A673 (cell line): ENCODE data around the gene DNAJB4. TPM values are rescaled to one million over a fixed set of nuclear protein-coding genes. Genes with fewer than 3 reads are reported as not detected.

Source experiments
- BruUV-seq: library from RNA; stranded (reverse); fragments of 400-500 nt; replicated peaks from 2 replicates; lab custom pipeline; 2021; lab: Mats Ljungman, UMichigan
- CTCF ChIA-PET: fragments of 300-600 bp; sonication (Branson Sonifier 250); formaldehyde crosslinking; loops from one replicate; lab custom pipeline; 2022; ENCODE audit warnings: antibody characterized with exemption; lab: Charles Lee
- POLR2A ChIA-PET: fragments of 300-600 bp; sonication (Branson Sonifier 250); formaldehyde crosslinking; loops from one replicate; lab custom pipeline; 2022; ENCODE audit warnings: antibody characterized with exemption; ENCODE audit not compliant: low non-redundant PET; lab: Charles Lee
- DNase-seq: peaks from one replicate; pipeline ENCODE4 v3.0.0-alpha.2; 2015; ENCODE audit warnings: low spot score
- H3K27ac ChIP-seq: fragments of 200-600 bp; sonication (generic); 2 replicates; pipeline ENCODE4 v1.5.1; 2016; ENCODE audit warnings: mixed run types, low read depth, mild to moderate bottlenecking, mixed read lengths, antibody characterized with exemption, low read length; ENCODE audit not compliant: poor library complexity, severe bottlenecking
- H3K27me3 ChIP-seq: fragments of 200-600 bp; sonication (generic); replicated peaks from 2 replicates; pipeline ENCODE4 v1.6.1; 2017; ENCODE audit warnings: mixed run types, low read depth, mild to moderate bottlenecking, mixed read lengths, antibody characterized with exemption, low read length; ENCODE audit not compliant: insufficient read depth, poor library complexity
- H3K36me3 ChIP-seq: fragments of 200-600 bp; sonication (generic); 2 replicates; pipeline ENCODE4 v1.6.1; 2016; ENCODE audit warnings: mixed run types, mild to moderate bottlenecking, mixed read lengths, antibody characterized with exemption, low read length; ENCODE audit not compliant: insufficient read depth, poor library complexity, severe bottlenecking
- H3K4me1 ChIP-seq: fragments of 200-600 bp; sonication (generic); 2 replicates; pipeline ENCODE4 v1.6.1; 2017; ENCODE audit warnings: mixed run types, mild to moderate bottlenecking, mixed read lengths, antibody characterized with exemption, low read length; ENCODE audit not compliant: insufficient read depth, poor library complexity, severe bottlenecking
- H3K4me3 ChIP-seq: fragments of 200-600 bp; sonication (generic); 2 replicates; pipeline ENCODE4 v1.5.1; 2016; ENCODE audit warnings: low read depth, mixed run types, mild to moderate bottlenecking, mixed read lengths, low read length; ENCODE audit not compliant: poor library complexity, severe bottlenecking
- H3K9me3 ChIP-seq: fragments of 200-600 bp; sonication (generic); 2 replicates; pipeline ENCODE4 v1.6.1; 2016; ENCODE audit warnings: mixed run types, low read depth, mild to moderate bottlenecking, mixed read lengths, antibody characterized with exemption, low read length; ENCODE audit not compliant: poor library complexity, severe bottlenecking
- CTCF ChIP-seq: fragments of 300-800, 200-600 bp; sonication (generic); conservative IDR thresholded peaks from 2 replicates; pipeline ENCODE4 v1.5.1; 2017; ENCODE audit warnings: low read depth, mild to moderate bottlenecking, antibody characterized with exemption, low read length, moderate library complexity, mixed read lengths
- EZH2 ChIP-seq: fragments of 200-600 bp; sonication (generic); IDR thresholded peaks from 2 replicates; pipeline ENCODE4 v1.6.1; 2017; ENCODE audit warnings: borderline replicate concordance, low read depth, mild to moderate bottlenecking, mixed read lengths, antibody characterized with exemption, low read length; ENCODE audit not compliant: poor library complexity, severe bottlenecking
- intact Hi-C: fragments of 100-400 bp; cut with micrococcal nuclease; formaldehyde crosslinking; loops from one replicate; pipeline ENCODE4 v1.10.0; 2022; ENCODE audit not compliant: unreplicated experiment
- total RNA-seq: library from RNA; stranded (reverse); gene quantifications from 2 replicates; pipeline ENCODE4 v1.2.3, GENCODE V29; 2021

DNAJB4 gene
- total RNA-seq, 1 experiment from 2014 or later = 34.5 TPM

GRCh38 chr1:78032996-78033796 lies 28.5 kb downstream of the DNAJB4 start:
- DNase-seq = no peak
- Histone ChIP-seq H3K27me3 (no peaks in the 10 kb centered on the region), H3K4me3 (no peak overlapping the region), H3K9me3 (no peaks in the 10 kb centered on the region), H3K36me3 (no peaks in the 10 kb centered on the region), H3K27ac (no peak overlapping the region), H3K4me1 (no peaks in the 10 kb centered on the region)
- intact Hi-C loops = no loop called here
- no TSS peak for BruUV-seq
- ChIA-PET CTCF (interaction anchor here (0.6 kb wide), 1 partner anchor 16 kb away, joined by 3 read pairs; no protein-coding TSS in a partner anchor), POLR2A (no interaction called here)
- TF ChIP-seq CTCF (no peak), EZH2 (no peak)

- no peaks in the 10 kb centered on the region for H3K27me3 ChIP-seq
- intact Hi-C loops = no loop called here
- ChIA-PET POLR2A (no interaction called here), CTCF (interaction anchor here (0.6 kb wide), 1 partner anchor 16 kb away, joined by 3 read pairs; no protein-coding TSS in a partner anchor)
- no TSS peak for BruUV-seq
- no peak overlapping the region for H3K4me3 ChIP-seq
- TF ChIP-seq EZH2 (no peak), CTCF (no peak)
- DNase-seq = no peak
- H3K36me3 ChIP-seq = no peaks in the 10 kb centered on the region
- no peaks in the 10 kb centered on the region for H3K9me3 ChIP-seq
- no peak overlapping the region for H3K27ac ChIP-seq
- no peaks in the 10 kb centered on the region for H3K4me1 ChIP-seq
These were observed 29.0 kb downstream of the DNAJB4 start for GRCh38 chr1:78033797-78034172.

GRCh38 chr1:78035121-78035520 lies 30.4 kb downstream of the DNAJB4 start:
- Histone ChIP-seq H3K4me3 (no peak overlapping the region), H3K36me3 (no peaks in the 10 kb centered on the region), H3K27me3 (no peaks in the 10 kb centered on the region), H3K4me1 (no peaks in the 10 kb centered on the region), H3K9me3 (no peaks in the 10 kb centered on the region), H3K27ac (no peak overlapping the region)
- intact Hi-C loops = loop anchor here (5.0 kb wide), 1 partner anchor 52 kb away; no protein-coding TSS in a partner anchor
- no peak for TF ChIP-seq CTCF
- TF ChIP-seq EZH2 = no peak
- BruUV-seq = no TSS peak
- POLR2A ChIA-PET = no interaction called here
- CTCF ChIA-PET = no interaction called here
- no peak for DNase-seq
